GM12878 (cell line): ENCODE results near the gene SPTBN1. TPM values are rescaled to one million over a fixed set of nuclear protein-coding genes. Genes with fewer than 3 reads are reported as not detected.

Experiments
- ATAC-seq: fragments of 200-7000 bp; cut with Tn5 transposase; 3 replicates; pipeline ENCODE4 v1.9.1; 2020; ENCODE audit warnings: mild to moderate bottlenecking, moderate library complexity
- BruUV-seq: library from RNA; stranded (reverse); fragments of 400-500 nt; replicated peaks from 2 replicates; lab custom pipeline; 2021; lab: Mats Ljungman, UMichigan
- CTCF ChIA-PET: fragments of 300-600 bp; sonication (Branson Sonifier 250); formaldehyde crosslinking; extraction: SDS; loops from one replicate; lab custom pipeline; 2021; ENCODE audit warnings: inconsistent platforms; lab: Yijun Ruan, JAX
- POLR2A ChIA-PET: fragments of 350-600 bp; formaldehyde crosslinking; extraction: SDS; loops from one replicate; lab custom pipeline; 2021; ENCODE audit warnings: inconsistent platforms; lab: Charles Lee
- RAD21 ChIA-PET: fragments of 300-600 bp; sonication (Branson Sonifier 250); formaldehyde crosslinking; loops from one replicate; lab custom pipeline; 2023; ENCODE audit warnings: antibody characterized with exemption; ENCODE audit not compliant: unreplicated experiment; lab: Charles Lee
- SMC1A ChIA-PET: fragments of 300-600 bp; sonication (Branson Sonifier 250); formaldehyde crosslinking; loops from one replicate; lab custom pipeline; 2023; ENCODE audit not compliant: unreplicated experiment, uncharacterized antibody; lab: Charles Lee
- DNase-seq: peaks from one replicate; pipeline ENCODE4 v3.0.0-alpha.2; 2011; ENCODE audit warnings: low read depth, low spot score
- FAIRE-seq: peaks from 3 replicates; lab custom pipeline; 2011; peaks lifted over from hg19 to GRCh38; lab: Jason Lieb, UNC
- H2AFZ ChIP-seq: 2 replicates; pipeline ENCODE4 v1.6.0; 2011; ENCODE audit warnings: low read depth, low read length, control low read depth; ENCODE audit not compliant: control insufficient read depth
- H3K27ac ChIP-seq: 2 replicates; pipeline ENCODE4 v1.5.1; 2011; ENCODE audit warnings: control low read depth; ENCODE audit not compliant: control insufficient read depth, insufficient read depth
- H3K27me3 ChIP-seq, 2 experiments: replicated peaks in 1 of 2; 2 replicates each; pipeline versions ENCODE4 v1.6.0 to v1.6.1; 2011; ENCODE audit warnings: low read length in 1 of 2; ENCODE audit not compliant: control insufficient read depth in 2 of 2, insufficient read depth in 2 of 2
- H3K36me3 ChIP-seq, 2 experiments: 2 replicates each; pipeline ENCODE4 v1.5.1; 2011; ENCODE audit warnings: low read length in 1 of 2; ENCODE audit not compliant: control insufficient read depth in 2 of 2, insufficient read depth in 2 of 2
- H3K4me1 ChIP-seq: 2 replicates; pipeline ENCODE4 v1.6.1; 2011; ENCODE audit warnings: mild to moderate bottlenecking, low read length, moderate library complexity, mixed read lengths; ENCODE audit not compliant: control insufficient read depth, insufficient read depth
- H3K4me2 ChIP-seq: 2 replicates; pipeline ENCODE4 v1.6.0; 2011; ENCODE audit warnings: control low read depth; ENCODE audit not compliant: control insufficient read depth, insufficient read depth
- H3K4me3 ChIP-seq: fragments of 200-600 bp; sonication (generic); 2 replicates; pipeline ENCODE4 v1.5.1; 2016
- H3K79me2 ChIP-seq: 2 replicates; pipeline ENCODE4 v1.6.0; 2011; ENCODE audit warnings: low read length; ENCODE audit not compliant: control insufficient read depth, insufficient read depth
- H3K9ac ChIP-seq: 2 replicates; pipeline ENCODE4 v1.8.0; 2011; ENCODE audit warnings: low read length, control low read depth, mixed read lengths; ENCODE audit not compliant: control insufficient read depth, insufficient read depth
- H3K9me3 ChIP-seq: replicated peaks from 3 replicates; pipeline ENCODE4 v1.5.1; 2011; ENCODE audit warnings: mild to moderate bottlenecking, low read length; ENCODE audit not compliant: control insufficient read depth, insufficient read depth
- H4K20me1 ChIP-seq: 2 replicates; pipeline ENCODE4 v1.6.0; 2011; ENCODE audit not compliant: control insufficient read depth, insufficient read depth
- BHLHE40 ChIP-seq, 2 experiments: fragments of 450-650 bp in 1 of 2; IDR thresholded peaks; 2 replicates each; pipeline ENCODE4 v1.6.1; 2011 to 2017; ENCODE audit warnings: low read depth in 2 of 2, borderline replicate concordance in 1 of 2, improper control_type of control experiment in 1 of 2, low read length in 1 of 2, mild to moderate bottlenecking in 1 of 2
- CREM ChIP-seq: IDR thresholded peaks from 2 replicates; pipeline ENCODE4 v1.6.1; 2014; ENCODE audit warnings: antibody characterized with exemption, low read depth
- EGR1 ChIP-seq, 2 experiments: IDR thresholded peaks; 1 replicate in 1 of 2; 2 replicates in 1 of 2; pipeline ENCODE4 v1.6.1; 2011 to 2012; ENCODE audit warnings: low read depth in 2 of 2, low read length in 2 of 2, borderline replicate concordance in 1 of 2, mild to moderate bottlenecking in 1 of 2, moderate library complexity in 1 of 2
- EP300 ChIP-seq, 2 experiments: fragments of 150-350 bp in 1 of 2; IDR thresholded peaks; 2 replicates each; pipeline ENCODE4 v1.6.1; 2011 to 2012; ENCODE audit warnings: low read depth in 2 of 2, low read length in 2 of 2, borderline replicate concordance in 1 of 2, improper control_type of control experiment in 1 of 2, inconsistent platforms in 1 of 2; ENCODE audit not compliant: control insufficient read depth in 1 of 2
- ESRRA ChIP-seq: IDR thresholded peaks from 2 replicates; pipeline ENCODE4 v1.6.1; 2012; ENCODE audit warnings: mild to moderate bottlenecking, low read length, improper control_type of control experiment
- KAT2A ChIP-seq: conservative IDR thresholded peaks from 2 replicates; pipeline ENCODE4 v1.6.1; 2011; ENCODE audit warnings: low read depth, low read length; ENCODE audit not compliant: control insufficient read depth
- SMAD1 ChIP-seq: fragments of 450-650 bp; IDR thresholded peaks from 2 replicates; pipeline ENCODE4 v1.6.1; 2018; ENCODE audit warnings: mild to moderate bottlenecking, low read depth; ENCODE audit not compliant: partially characterized antibody
- TCF3 ChIP-seq: IDR thresholded peaks from 2 replicates; pipeline ENCODE4 v1.6.1; 2012; ENCODE audit warnings: low read depth, mild to moderate bottlenecking, low read length, borderline replicate concordance; ENCODE audit not compliant: insufficient read depth
- YY1 ChIP-seq: IDR thresholded peaks from 2 replicates; pipeline ENCODE4 v1.6.1; 2011; ENCODE audit warnings: low read depth, mild to moderate bottlenecking, low read length
- WGBS: methylation state at CpG from one replicate; pipeline ENCODE4 v1.1.6; 2016; ENCODE audit warnings: low lambda C conversion rate; ENCODE audit not compliant: insufficient replicate concordance, insufficient coverage; ENCODE audit errors: missing lambda C conversion rate; 5-methylcytosine and 5-hydroxymethylcytosine counted together
- in situ Hi-C: fragments of 300-500 bp; cut with MboI; formaldehyde crosslinking; loops from 9 replicates; pipeline ENCODE4 v1.14.3; 2018; ENCODE audit warnings: mixed read lengths
- intact Hi-C: fragments of 100-400 bp; cut with micrococcal nuclease; formaldehyde crosslinking; loops from one replicate; pipeline ENCODE4 v1.14.2; 2022; ENCODE audit not compliant: unreplicated experiment
- polyA plus RNA-seq, 11 experiments: library from polyadenylated mRNA; depleted of rRNA in 4 of 11; unstranded in 6 of 11; stranded (reverse) in 5 of 11; fragments of >200 nt; fragmentation: Nextera tagmentation in 4 of 11; fragmentation: Illumina TruSeq in 1 of 11; extraction: Ambion mirVana in 4 of 11; extraction: Trizol in 1 of 11; gene quantifications; 1 replicate in 1 of 11; 2 replicates in 10 of 11; pipeline versions ENCODE4 v1.2.1 to v1.2.3, GENCODE V29; 2011 to 2016; ENCODE audit warnings: inconsistent platforms in 2 of 11, missing spikeins in 2 of 11, low read depth in 1 of 11
- total RNA-seq, 4 experiments: library from RNA; depleted of rRNA in 3 of 4; stranded (reverse); fragments of >200 nt in 3 of 4; fragmentation: Illumina TruSeq in 1 of 4; extraction: Trizol in 1 of 4; gene quantifications; 2 replicates each; pipeline versions ENCODE4 v1.2.1 to v1.2.3, GENCODE V29; 2013 to 2021
- TF ChIP-seq, protein P1 (sequence below): fragments of 450-650 bp; conservative IDR thresholded peaks from 2 replicates; pipeline ENCODE4 v1.6.1; 2017; ENCODE audit warnings: mild to moderate bottlenecking, moderate library complexity
- TF ChIP-seq, protein P2 (sequence below): fragments of 450-650 bp; IDR thresholded peaks from 2 replicates; pipeline ENCODE4 v1.6.1; 2016; ENCODE audit warnings: mild to moderate bottlenecking

SPTBN1 gene
- total and polyA plus RNA-seq, 10 of the 15 experiments (the other 5 are each of a cell fraction or from before 2014, with no cell fraction given) = 20.6 to 154 (median 76.7) TPM

DNA sequence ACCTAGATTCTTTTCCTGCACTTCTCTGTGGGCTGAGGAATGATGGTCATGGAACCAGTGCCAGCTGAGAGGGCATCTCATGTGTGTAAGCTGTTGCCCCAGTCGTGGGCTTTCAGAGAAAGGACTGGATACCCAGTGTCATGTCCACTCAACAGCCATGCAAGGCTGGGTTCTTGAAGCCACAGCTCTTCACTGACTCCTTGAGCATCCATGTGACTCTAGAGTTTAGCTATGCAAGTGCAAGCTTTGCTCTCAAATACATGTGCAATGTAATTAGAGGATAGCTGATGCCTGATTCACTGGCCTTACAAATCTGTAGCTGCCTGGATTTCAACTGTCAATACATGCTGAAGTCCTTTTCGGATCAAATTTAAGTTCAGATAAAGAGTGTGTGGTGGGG is 220.5 kb downstream of the SPTBN1 start:
- SMC1A ChIA-PET = interaction anchor here (0.7 to 7.9 kb wide), 12 partner anchors 12 to 337 kb away, joined by 3 to 50 read pairs (median 7); no protein-coding TSS in a partner anchor
- CTCF ChIA-PET = interaction anchor here (0.9 to 6.2 kb wide), 8 partner anchors 9 to 570 kb away, joined by 3 to 47 read pairs (median 4); no protein-coding TSS in a partner anchor
- POLR2A ChIA-PET = interaction anchor here (1.4 kb wide), 1 partner anchor 11 kb away, joined by 6 read pairs; no protein-coding TSS in a partner anchor

More for the DNA sequence above, 220.5 kb downstream of the SPTBN1 start:
- Histone ChIP-seq H3K27me3 (no peaks in the 10 kb centered on the region), H2AFZ (no peak overlapping the region), H3K4me3 (no peak overlapping the region), H3K9me3 (peaks cover 4% of the 10 kb centered on the region; the same call in 2 of the 3 replicates), H3K27ac (no peak overlapping the region), H3K4me1 (peaks cover 40% of the 10 kb centered on the region), H3K36me3 (no peaks in the 10 kb centered on the region), H3K79me2 (no peaks in the 10 kb centered on the region), H3K9ac (no peak overlapping the region), H4K20me1 (no peaks in the 10 kb centered on the region), H3K4me2 (no peak overlapping the region)
- RAD21 ChIA-PET = interaction anchor here (0.9 to 5.9 kb wide), 8 partner anchors 11 to 153 kb away, joined by 3 to 49 read pairs (median 4); no protein-coding TSS in a partner anchor
- DNase-seq = no peak
- FAIRE-seq = no peak
- BruUV-seq = no TSS peak
- 52% methylated on average over 2 of the region's 2 CpGs for WGBS
- TF ChIP-seq TCF3 (no peak), EGR1 (IDR thresholded peaks at IDR 0.05; ENCODE audit: borderline replicate concordance in 1 of 2, low read depth in 2 of 2, low read length in 2 of 2) (no peak), YY1 (no peak), KAT2A (no peak), SMAD1 (no peak), BHLHE40 (IDR thresholded peaks at IDR 0.05; ENCODE audit: borderline replicate concordance in 1 of 2, low read depth in 2 of 2, low read length in 1 of 2) (no peak), CREM (no peak), ESRRA (no peak), EP300 (IDR thresholded peaks at IDR 0.05; ENCODE audit: borderline replicate concordance in 1 of 2, control insufficient read depth in 1 of 2, low read depth in 2 of 2, low read length in 2 of 2) (no peak)
- TF ChIP-seq, protein P1, sequence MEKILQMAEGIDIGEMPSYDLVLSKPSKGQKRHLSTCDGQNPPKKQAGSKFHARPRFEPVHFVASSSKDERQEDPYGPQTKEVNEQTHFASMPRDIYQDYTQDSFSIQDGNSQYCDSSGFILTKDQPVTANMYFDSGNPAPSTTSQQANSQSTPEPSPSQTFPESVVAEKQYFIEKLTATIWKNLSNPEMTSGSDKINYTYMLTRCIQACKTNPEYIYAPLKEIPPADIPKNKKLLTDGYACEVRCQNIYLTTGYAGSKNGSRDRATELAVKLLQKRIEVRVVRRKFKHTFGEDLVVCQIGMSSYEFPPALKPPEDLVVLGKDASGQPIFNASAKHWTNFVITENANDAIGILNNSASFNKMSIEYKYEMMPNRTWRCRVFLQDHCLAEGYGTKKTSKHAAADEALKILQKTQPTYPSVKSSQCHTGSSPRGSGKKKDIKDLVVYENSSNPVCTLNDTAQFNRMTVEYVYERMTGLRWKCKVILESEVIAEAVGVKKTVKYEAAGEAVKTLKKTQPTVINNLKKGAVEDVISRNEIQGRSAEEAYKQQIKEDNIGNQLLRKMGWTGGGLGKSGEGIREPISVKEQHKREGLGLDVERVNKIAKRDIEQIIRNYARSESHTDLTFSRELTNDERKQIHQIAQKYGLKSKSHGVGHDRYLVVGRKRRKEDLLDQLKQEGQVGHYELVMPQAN = no peak
- TF ChIP-seq, protein P2, sequence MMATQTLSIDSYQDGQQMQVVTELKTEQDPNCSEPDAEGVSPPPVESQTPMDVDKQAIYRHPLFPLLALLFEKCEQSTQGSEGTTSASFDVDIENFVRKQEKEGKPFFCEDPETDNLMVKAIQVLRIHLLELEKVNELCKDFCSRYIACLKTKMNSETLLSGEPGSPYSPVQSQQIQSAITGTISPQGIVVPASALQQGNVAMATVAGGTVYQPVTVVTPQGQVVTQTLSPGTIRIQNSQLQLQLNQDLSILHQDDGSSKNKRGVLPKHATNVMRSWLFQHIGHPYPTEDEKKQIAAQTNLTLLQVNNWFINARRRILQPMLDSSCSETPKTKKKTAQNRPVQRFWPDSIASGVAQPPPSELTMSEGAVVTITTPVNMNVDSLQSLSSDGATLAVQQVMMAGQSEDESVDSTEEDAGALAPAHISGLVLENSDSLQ = no peak
- in situ Hi-C loops = no loop called here
- intact Hi-C loops = no loop called here
- ATAC-seq = no peak
